ENCODE data around the gene ALKAL2. TPM values are rescaled to one million over a fixed set of nuclear protein-coding genes. Genes with fewer than 3 reads are reported as not detected.

Gene ALKAL2
- total and polyA plus RNA-seq, 9 of the 15 experiments (the other 6 are each of a cell fraction or from before 2014, with no cell fraction given) = not detected

DNA sequence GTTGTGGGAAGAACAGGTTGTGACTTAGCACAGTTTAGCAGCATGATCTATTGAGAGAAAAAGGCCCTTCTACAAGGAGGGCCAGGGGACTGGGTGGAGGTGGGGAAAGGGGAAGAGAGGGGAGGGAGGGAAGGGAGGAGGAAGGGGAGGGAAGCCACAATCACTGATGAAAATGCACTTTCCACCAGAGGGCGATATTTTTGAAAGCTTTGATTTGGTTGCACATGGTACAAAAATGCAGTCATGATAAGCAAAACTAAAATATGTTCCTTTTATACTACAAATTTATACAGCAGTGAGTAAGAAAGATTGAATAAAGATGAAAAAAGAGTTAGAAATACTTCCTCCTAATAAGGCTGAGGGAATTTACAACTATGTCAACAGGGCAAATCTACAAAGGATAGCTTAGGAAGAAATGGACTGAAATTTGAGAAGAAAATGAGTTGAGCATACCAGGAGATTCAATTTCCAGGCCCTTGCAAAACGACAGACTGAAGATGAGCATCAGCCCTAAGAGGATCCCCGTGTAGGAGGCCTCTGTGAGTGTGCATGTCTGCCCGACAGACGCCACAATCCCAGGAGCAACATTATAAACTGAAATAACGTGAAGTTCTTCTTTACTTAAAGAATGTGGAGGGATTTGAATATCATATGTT is 41.3 kb downstream of the ALKAL2 start (continued):
- TF ChIP-seq CUX1 (CRISPR knock-in tag; IDR thresholded peaks at IDR 0.05) (no peak), RAD21 (CRISPR knock-in tag; conservative IDR thresholded peaks at IDR 0.05 in 1 of 2, IDR thresholded peaks at IDR 0.05 in 1 of 2) (peak in 1 of 2 experiments; percentile 44; a peak in 2 of 4 replicates), GTF2E2 (tag; IDR thresholded peaks at IDR 0.05) (no peak), KDM1A (IDR thresholded peaks at IDR 0.05) (peak in 1 of 2 experiments; percentile 56; a peak in 3 of 4 replicates), ARID2 (IDR thresholded peaks at IDR 0.05) (no peak), SPI1 (IDR thresholded peaks at IDR 0.05; ENCODE audit: borderline replicate concordance, low read depth, low read length) (peak; percentile 10; the same call in 1 of the 2 replicates), ETS2 (tag; IDR thresholded peaks at IDR 0.05; ENCODE audit: borderline replicate concordance, poor library complexity, severe bottlenecking) (no peak), ETV5 (CRISPR knock-in tag; IDR thresholded peaks at IDR 0.05; ENCODE audit: low read depth) (no peak), HNRNPK (IDR thresholded peaks at IDR 0.05; ENCODE audit: low read depth, low read length, poor library complexity, severe bottlenecking) (peak; percentile 23), CTCF (IDR thresholded peaks at IDR 0.05 in 2 of 3, conservative IDR thresholded peaks at IDR 0.05 in 1 of 3; ENCODE audit: insufficient read depth in 2 of 3, low read depth in 1 of 3, low read length in 3 of 3) (peak; percentile 37 to 59 (median 45); a peak in 4 of 6 replicates)
